ENCODE measurements around the gene SPOCK1.
A peak's percentile ranks its signal among the peaks of the same experiment; 100 is the strongest.

The SPOCK1 gene

DNA sequence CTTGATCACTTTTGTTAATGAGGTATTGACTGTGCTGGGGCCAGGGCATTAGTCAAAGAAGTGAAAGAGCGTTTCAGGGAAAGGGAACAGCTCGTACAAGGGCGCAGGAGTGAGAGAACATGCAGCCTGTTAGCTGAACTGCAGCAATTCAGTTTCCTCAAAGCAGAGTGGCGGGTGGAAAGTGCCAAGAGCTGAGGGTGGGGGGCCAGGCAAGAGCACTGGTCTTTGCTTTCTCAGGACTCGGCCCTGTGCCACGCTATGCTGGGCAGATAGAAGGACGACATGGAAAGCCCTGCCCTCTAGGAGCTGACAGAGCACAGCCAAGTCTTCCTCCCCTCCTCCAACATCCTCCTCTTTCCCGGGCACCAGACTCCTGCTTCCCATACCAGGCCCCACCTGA is 304.8 kb downstream of the SPOCK1 start:
- no peaks in the 10 kb centered on the region for H3K4me1 Mint-ChIP-seq
- TF ChIP-seq, protein P1, sequence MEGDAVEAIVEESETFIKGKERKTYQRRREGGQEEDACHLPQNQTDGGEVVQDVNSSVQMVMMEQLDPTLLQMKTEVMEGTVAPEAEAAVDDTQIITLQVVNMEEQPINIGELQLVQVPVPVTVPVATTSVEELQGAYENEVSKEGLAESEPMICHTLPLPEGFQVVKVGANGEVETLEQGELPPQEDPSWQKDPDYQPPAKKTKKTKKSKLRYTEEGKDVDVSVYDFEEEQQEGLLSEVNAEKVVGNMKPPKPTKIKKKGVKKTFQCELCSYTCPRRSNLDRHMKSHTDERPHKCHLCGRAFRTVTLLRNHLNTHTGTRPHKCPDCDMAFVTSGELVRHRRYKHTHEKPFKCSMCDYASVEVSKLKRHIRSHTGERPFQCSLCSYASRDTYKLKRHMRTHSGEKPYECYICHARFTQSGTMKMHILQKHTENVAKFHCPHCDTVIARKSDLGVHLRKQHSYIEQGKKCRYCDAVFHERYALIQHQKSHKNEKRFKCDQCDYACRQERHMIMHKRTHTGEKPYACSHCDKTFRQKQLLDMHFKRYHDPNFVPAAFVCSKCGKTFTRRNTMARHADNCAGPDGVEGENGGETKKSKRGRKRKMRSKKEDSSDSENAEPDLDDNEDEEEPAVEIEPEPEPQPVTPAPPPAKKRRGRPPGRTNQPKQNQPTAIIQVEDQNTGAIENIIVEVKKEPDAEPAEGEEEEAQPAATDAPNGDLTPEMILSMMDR (IDR thresholded peaks at IDR 0.05; ENCODE audit: unreplicated experiment in 3 of 3) = no peak
- H3K27me3 Mint-ChIP-seq (ENCODE audit: low read depth) = peaks cover 4% of the 10 kb centered on the region
- H3K36me3 Mint-ChIP-seq (ENCODE audit: low read depth) = no peaks in the 10 kb centered on the region
- H3K27ac Mint-ChIP-seq = no peak overlapping the region
- H3K9me3 Mint-ChIP-seq = no peaks in the 10 kb centered on the region
- H3K4me3 Mint-ChIP-seq = no peak overlapping the region

DNA sequence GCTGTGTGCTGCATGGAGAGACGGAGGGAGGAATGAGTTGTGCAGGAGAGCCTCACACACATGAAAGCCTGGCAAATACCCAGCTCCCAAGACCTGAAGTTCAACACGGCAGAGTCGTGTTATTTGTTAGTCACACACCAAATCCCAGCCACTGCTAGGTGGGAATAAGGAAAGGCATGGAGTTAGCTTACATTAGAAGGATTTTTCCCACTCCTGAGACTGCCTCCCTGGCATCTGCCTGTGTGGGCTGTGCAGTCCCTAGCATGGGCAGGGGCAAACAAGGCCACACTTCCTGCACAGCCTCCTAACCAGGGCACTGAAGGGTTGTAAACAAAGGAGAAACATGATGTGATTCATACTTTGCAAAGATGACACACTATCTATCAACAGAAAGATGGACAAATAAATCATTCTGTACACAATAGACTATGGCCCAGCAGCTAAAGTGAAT is 306.8 kb downstream of the SPOCK1 start:
- peaks cover 4% of the 10 kb centered on the region for H3K27me3 Mint-ChIP-seq (ENCODE audit: low read depth)
- H3K27ac Mint-ChIP-seq = no peak overlapping the region
- TF ChIP-seq, protein P1 (IDR thresholded peaks at IDR 0.05; ENCODE audit: unreplicated experiment in 3 of 3) = no peak
- peaks cover 6% of the 10 kb centered on the region for H3K4me1 Mint-ChIP-seq
- no peaks in the 10 kb centered on the region for H3K36me3 Mint-ChIP-seq (ENCODE audit: low read depth)
- H3K9me3 Mint-ChIP-seq = no peaks in the 10 kb centered on the region
- no peak overlapping the region for H3K4me3 Mint-ChIP-seq

GRCh38 chr5:137191179-137191578 is 307.9 kb downstream of the SPOCK1 start:
- no peaks in the 10 kb centered on the region for H3K36me3 Mint-ChIP-seq (ENCODE audit: low read depth)
- H3K9me3 Mint-ChIP-seq = no peaks in the 10 kb centered on the region
- H3K27me3 Mint-ChIP-seq (ENCODE audit: low read depth) = no peaks in the 10 kb centered on the region
- no peak overlapping the region for H3K4me3 Mint-ChIP-seq
- no peak overlapping the region for H3K27ac Mint-ChIP-seq
- TF ChIP-seq, protein P1 (IDR thresholded peaks at IDR 0.05; ENCODE audit: unreplicated experiment in 3 of 3) = no peak
- H3K4me1 Mint-ChIP-seq = peaks cover 6% of the 10 kb centered on the region

DNA sequence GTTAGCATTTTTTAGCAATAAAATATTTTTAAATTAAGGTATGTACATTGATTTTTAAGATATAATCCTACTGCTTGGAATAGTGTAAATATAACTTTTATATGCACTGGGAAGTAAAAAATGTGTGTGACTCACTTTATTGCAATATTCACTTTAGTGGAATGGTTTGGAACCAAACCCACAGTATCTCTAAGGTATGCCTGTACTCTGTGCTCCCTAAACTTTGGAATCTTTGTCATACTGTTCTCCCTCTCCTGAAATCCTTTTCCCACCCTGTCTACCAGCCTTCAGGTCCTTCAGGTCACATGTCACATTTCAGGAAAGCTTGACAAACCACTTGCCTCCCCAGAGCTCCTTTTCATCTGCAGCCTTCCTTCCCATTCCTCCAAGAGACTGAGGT is 308.7 kb downstream of the SPOCK1 start:
- TF ChIP-seq, protein P1 (IDR thresholded peaks at IDR 0.05; ENCODE audit: unreplicated experiment in 3 of 3) = no peak
- H3K4me1 Mint-ChIP-seq = peaks cover 6% of the 10 kb centered on the region
- no peak overlapping the region for H3K4me3 Mint-ChIP-seq
- H3K9me3 Mint-ChIP-seq = no peaks in the 10 kb centered on the region
- no peaks in the 10 kb centered on the region for H3K36me3 Mint-ChIP-seq (ENCODE audit: low read depth)
- H3K27ac Mint-ChIP-seq = no peak overlapping the region
- no peaks in the 10 kb centered on the region for H3K27me3 Mint-ChIP-seq (ENCODE audit: low read depth)

- no peak overlapping the region for H3K4me3 Mint-ChIP-seq
Observed at GRCh38 chr5:137190031-137190430, 309.1 kb downstream of the SPOCK1 start.

DNA sequence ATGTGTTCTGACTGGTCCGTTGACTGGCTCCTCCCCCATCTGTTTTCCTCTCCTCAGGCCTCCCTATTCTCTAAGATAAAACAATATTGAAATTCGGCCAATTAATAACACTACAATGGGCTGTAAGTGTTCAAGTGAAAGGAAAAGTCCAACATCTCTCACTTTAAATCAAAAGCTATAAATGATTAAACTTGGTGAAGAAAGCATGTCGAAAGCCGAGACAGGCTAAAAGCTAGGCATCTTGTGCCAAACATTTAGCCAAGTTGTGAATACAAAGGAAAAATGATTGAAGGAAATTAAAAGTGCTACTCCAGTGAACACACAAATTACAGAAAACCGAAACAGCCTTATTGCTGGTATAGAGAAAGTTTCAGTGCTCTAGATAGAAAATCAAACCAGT is 310.6 kb downstream of the SPOCK1 start:
- H3K9me3 Mint-ChIP-seq = no peaks in the 10 kb centered on the region
- H3K4me1 Mint-ChIP-seq = peaks cover 6% of the 10 kb centered on the region
- peak overlapping the region in 2 of 3 experiments; percentile 32 to 39 for H3K27ac Mint-ChIP-seq
- no peaks in the 10 kb centered on the region for H3K36me3 Mint-ChIP-seq (ENCODE audit: low read depth)
- no peak overlapping the region for H3K4me3 Mint-ChIP-seq
- TF ChIP-seq, protein P1 (IDR thresholded peaks at IDR 0.05; ENCODE audit: unreplicated experiment in 3 of 3) = no peak
- peaks cover 5% of the 10 kb centered on the region for H3K27me3 Mint-ChIP-seq (ENCODE audit: low read depth)

More at GRCh38 chr5:137190031-137190430, 309.1 kb downstream of the SPOCK1 start:
- Mint-ChIP-seq H3K27me3 (ENCODE audit: low read depth) (peaks cover under 1% of the 10 kb centered on the region), H3K27ac (no peak overlapping the region), H3K36me3 (ENCODE audit: low read depth) (no peaks in the 10 kb centered on the region), H3K9me3 (no peaks in the 10 kb centered on the region), H3K4me1 (peaks cover 6% of the 10 kb centered on the region)
- TF ChIP-seq, protein P1 (IDR thresholded peaks at IDR 0.05; ENCODE audit: unreplicated experiment in 3 of 3) = no peak
